Smooth muscle cell (in vitro differentiated cells): ENCODE data around the gene OXER1. TPM values are rescaled to one million over a fixed set of nuclear protein-coding genes. Genes with fewer than 3 reads are reported as not detected.

Experiments used
- DNase-seq: peaks from one replicate; lab custom pipeline; 2025; ENCODE audit not compliant: unreplicated experiment; lab: John Stamatoyannopoulos, UW
- H2AFZ ChIP-seq: fragments of 200-600 bp; sonication (generic); 2 replicates; pipeline ENCODE4 v1.6.0; 2016; ENCODE audit warnings: antibody characterized with exemption, low read depth, mild to moderate bottlenecking
- H3F3A ChIP-seq: fragments of 200-600 bp; sonication (generic); 2 replicates; pipeline ENCODE4 v1.6.0; 2017; ENCODE audit warnings: antibody characterized with exemption, low read depth
- H3K27ac ChIP-seq: fragments of 200-600 bp; sonication (generic); 2 replicates; pipeline ENCODE4 v1.5.1; 2016; ENCODE audit warnings: low read depth, mild to moderate bottlenecking
- H3K27me3 ChIP-seq: fragments of 200-600 bp; sonication (generic); 2 replicates; pipeline ENCODE4 v1.6.1; 2016; ENCODE audit warnings: low read depth, mild to moderate bottlenecking
- H3K36me3 ChIP-seq: fragments of 200-600 bp; sonication (generic); 2 replicates; pipeline ENCODE4 v1.5.1; 2016; ENCODE audit warnings: low read depth
- H3K4me1 ChIP-seq: fragments of 200-600 bp; sonication (generic); 2 replicates; pipeline ENCODE4 v1.5.1; 2016; ENCODE audit warnings: low read depth
- H3K4me2 ChIP-seq: fragments of 200-600 bp; sonication (generic); 2 replicates; pipeline ENCODE4 v1.6.0; 2016; ENCODE audit warnings: mild to moderate bottlenecking
- H3K4me3 ChIP-seq: fragments of 200-600 bp; sonication (generic); 2 replicates; pipeline ENCODE4 v1.5.1; 2016; ENCODE audit warnings: mild to moderate bottlenecking
- H3K79me2 ChIP-seq: fragments of 200-600 bp; sonication (generic); 2 replicates; pipeline ENCODE4 v1.6.0; 2016; ENCODE audit warnings: low read depth, mild to moderate bottlenecking
- H3K9ac ChIP-seq: fragments of 200-600 bp; sonication (generic); 2 replicates; pipeline ENCODE4 v1.6.0; 2016; ENCODE audit warnings: low read depth
- H3K9me3 ChIP-seq: fragments of 200-600 bp; sonication (generic); replicated peaks from 2 replicates; pipeline ENCODE4 v1.5.1; 2016; ENCODE audit warnings: low read depth
- H4K20me1 ChIP-seq: fragments of 200-600 bp; sonication (generic); 2 replicates; pipeline ENCODE4 v1.6.0; 2016; ENCODE audit warnings: low read depth
- CTCF ChIP-seq: fragments of 200-600 bp; sonication (generic); IDR thresholded peaks from 2 replicates; pipeline ENCODE4 v1.5.1; 2017; ENCODE audit warnings: borderline replicate concordance, mild to moderate bottlenecking, antibody characterized with exemption; ENCODE audit not compliant: insufficient read depth, poor library complexity, severe bottlenecking
- WGBS: methylation state at CpG from one replicate; pipeline ENCODE4 v1.1.7; 2016; ENCODE audit warnings: low lambda C conversion rate; 5-methylcytosine and 5-hydroxymethylcytosine counted together
- polyA plus RNA-seq: library from polyadenylated mRNA; unstranded; fragments of >200 nt; fragmentation: Nextera tagmentation; extraction: Ambion mirVana; gene quantifications from 2 replicates; pipeline ENCODE4 v1.2.1, GENCODE V29; 2016
- total RNA-seq: library from RNA; depleted of rRNA; stranded (reverse); fragments of >200 nt; gene quantifications from 2 replicates; pipeline ENCODE4 v1.2.3, GENCODE V29; 2014

The OXER1 gene
- total and polyA plus RNA-seq, 2 experiments from 2014 or later, result 2.2 TPM; not detected in 1

GRCh38 chr2:42742740-42743658, 20.9 kb downstream of the OXER1 start:
- Histone ChIP-seq H3K27ac (no peak overlapping the region), H3K4me3 (no peak overlapping the region), H3K9me3 (no peaks in the 10 kb centered on the region), H4K20me1 (no peaks in the 10 kb centered on the region), H3F3A (no peaks in the 10 kb centered on the region), H3K36me3 (no peaks in the 10 kb centered on the region), H3K79me2 (no peaks in the 10 kb centered on the region), H2AFZ (no peak overlapping the region), H3K27me3 (no peaks in the 10 kb centered on the region), H3K4me1 (peaks cover 5% of the 10 kb centered on the region), H3K9ac (no peak overlapping the region), H3K4me2 (no peak overlapping the region)
- no peak for DNase-seq
- WGBS, result 78% methylated on average over 2 of the region's 2 CpGs
- TF ChIP-seq CTCF, result no peak

- H3K79me2 ChIP-seq, result no peaks in the 10 kb centered on the region
- no peak overlapping the region for H2AFZ ChIP-seq
- WGBS, result 86% methylated on average over 3 of the region's 3 CpGs
- no peak overlapping the region for H3K27ac ChIP-seq
- no peak overlapping the region for H3K9ac ChIP-seq
- no peaks in the 10 kb centered on the region for H4K20me1 ChIP-seq
- H3K9me3 ChIP-seq, result no peaks in the 10 kb centered on the region
- H3K36me3 ChIP-seq, result no peaks in the 10 kb centered on the region
- H3F3A ChIP-seq, result no peaks in the 10 kb centered on the region
- H3K27me3 ChIP-seq, result no peaks in the 10 kb centered on the region
- H3K4me1 ChIP-seq, result peaks cover 5% of the 10 kb centered on the region
- DNase-seq, result no peak
- H3K4me3 ChIP-seq, result no peak overlapping the region
- TF ChIP-seq CTCF, result no peak
- H3K4me2 ChIP-seq, result no peak overlapping the region
Observed at GRCh38 chr2:42741140-42741539, 22.8 kb downstream of the OXER1 start.

GRCh38 chr2:42736598-42737322, 27.2 kb downstream of the OXER1 start:
- no peaks in the 10 kb centered on the region for H4K20me1 ChIP-seq
- H3K9ac ChIP-seq, result no peak overlapping the region
- no peaks in the 10 kb centered on the region for H3F3A ChIP-seq
- H3K27ac ChIP-seq, result no peak overlapping the region
- no peak overlapping the region for H3K4me2 ChIP-seq
- no peaks in the 10 kb centered on the region for H3K27me3 ChIP-seq
- no peaks in the 10 kb centered on the region for H3K79me2 ChIP-seq
- no peak overlapping the region for H3K4me3 ChIP-seq
- H3K4me1 ChIP-seq, result no peaks in the 10 kb centered on the region
- peaks cover 9% of the 10 kb centered on the region for H3K36me3 ChIP-seq
- H2AFZ ChIP-seq, result no peak overlapping the region
- no peak for DNase-seq
- TF ChIP-seq CTCF, result no peak
- no peaks in the 10 kb centered on the region for H3K9me3 ChIP-seq
